GM11168 (cell line): ENCODE measurements around the gene MRPL51.

Experiments used
- in situ Hi-C: fragments of 300-500 bp; cut with MboI; formaldehyde crosslinking; loops from one replicate; pipeline ENCODE4 v1.12.0; 2022; ENCODE audit warnings: low sequenced_read_pairs; ENCODE audit not compliant: unreplicated experiment

Gene MRPL51

GRCh38 chr12:6492838-6493496 lies at the start of gene MRPL51:
MRPL51 (minus strand) TSS chr12:6493262; CDS start chr12:6493136, 126 bp downstream.
- in situ Hi-C loops, result no loop called here

- in situ Hi-C loops, result loop anchor here (25.0 kb wide), 1 partner anchor 130 kb away; no protein-coding TSS in a partner anchor
Measured at GRCh38 chr12:6542209-6543009, 49.3 kb upstream of the MRPL51 start.

- in situ Hi-C loops, result loop anchor here (25.0 kb wide), 1 partner anchor 129 kb away; no protein-coding TSS in a partner anchor
Measured at GRCh38 chr12:6541371-6542165, 48.5 kb upstream of the MRPL51 start.

- in situ Hi-C loops, result loop anchor here (25.0 kb wide), 1 partner anchor 128 kb away; no protein-coding TSS in a partner anchor
Measured at GRCh38 chr12:6540181-6540877, 47.3 kb upstream of the MRPL51 start.

GRCh38 chr12:6539707-6540134 lies 46.7 kb upstream of the MRPL51 start:
- in situ Hi-C loops, result loop anchor here (25.0 kb wide), 1 partner anchor 127 kb away; no protein-coding TSS in a partner anchor

GRCh38 chr12:6539314-6539682 lies 46.2 kb upstream of the MRPL51 start:
- in situ Hi-C loops, result loop anchor here (25.0 kb wide), 1 partner anchor 127 kb away; no protein-coding TSS in a partner anchor

- in situ Hi-C loops, result loop anchor here (25.0 kb wide), 1 partner anchor 126 kb away; no protein-coding TSS in a partner anchor
Measured at GRCh38 chr12:6538420-6539313, 45.6 kb upstream of the MRPL51 start.

GRCh38 chr12:6537580-6538419 lies 44.7 kb upstream of the MRPL51 start:
- in situ Hi-C loops, result loop anchor here (25.0 kb wide), 1 partner anchor 125 kb away; no protein-coding TSS in a partner anchor

- in situ Hi-C loops, result loop anchor here (25.0 kb wide), 1 partner anchor 125 kb away; no protein-coding TSS in a partner anchor
Measured at GRCh38 chr12:6536894-6537579, 44.0 kb upstream of the MRPL51 start.

GRCh38 chr12:6535960-6536847 lies 43.1 kb upstream of the MRPL51 start:
- in situ Hi-C loops, result loop anchor here (25.0 kb wide), 1 partner anchor 124 kb away; no protein-coding TSS in a partner anchor

GRCh38 chr12:6535697-6535946 lies 42.6 kb upstream of the MRPL51 start:
- in situ Hi-C loops, result loop anchor here (25.0 kb wide), 1 partner anchor 123 kb away; no protein-coding TSS in a partner anchor

- in situ Hi-C loops, result loop anchor here (25.0 kb wide), 1 partner anchor 123 kb away; no protein-coding TSS in a partner anchor
Measured at GRCh38 chr12:6534945-6535696, 42.1 kb upstream of the MRPL51 start.

- in situ Hi-C loops, result loop anchor here (25.0 kb wide), 1 partner anchor 122 kb away; no protein-coding TSS in a partner anchor
Measured at GRCh38 chr12:6534695-6534944, 41.6 kb upstream of the MRPL51 start.

- in situ Hi-C loops, result loop anchor here (25.0 kb wide), 1 partner anchor 122 kb away; no protein-coding TSS in a partner anchor
Measured at GRCh38 chr12:6533923-6534694, 41.0 kb upstream of the MRPL51 start, which contains the start of gene GAPDH. GAPDH (plus strand) TSS chr12:6534517; CDS start chr12:6534833, 316 bp downstream.

- in situ Hi-C loops, result loop anchor here (25.0 kb wide), 1 partner anchor 121 kb away; no protein-coding TSS in a partner anchor
Measured at GRCh38 chr12:6533653-6533922, 40.5 kb upstream of the MRPL51 start.
